GM12864 (cell line): ENCODE data around the gene HSPBP1.

Experiments
- DNase-seq: peaks from one replicate; pipeline ENCODE4 v3.0.0-alpha.2; 2011; ENCODE audit warnings: low read depth
- H3K4me3 ChIP-seq: 2 replicates; pipeline ENCODE4 v1.5.1; 2011; ENCODE audit warnings: mild to moderate bottlenecking, low read depth, low read length, control low read depth
- TF ChIP-seq, protein P1 (sequence below): IDR thresholded peaks from 2 replicates; pipeline ENCODE4 v1.5.1; 2011; ENCODE audit warnings: low read depth, mild to moderate bottlenecking, moderate library complexity, low read length, control low read depth, inconsistent platforms; ENCODE audit errors: missing control alignments

The HSPBP1 gene

DNA sequence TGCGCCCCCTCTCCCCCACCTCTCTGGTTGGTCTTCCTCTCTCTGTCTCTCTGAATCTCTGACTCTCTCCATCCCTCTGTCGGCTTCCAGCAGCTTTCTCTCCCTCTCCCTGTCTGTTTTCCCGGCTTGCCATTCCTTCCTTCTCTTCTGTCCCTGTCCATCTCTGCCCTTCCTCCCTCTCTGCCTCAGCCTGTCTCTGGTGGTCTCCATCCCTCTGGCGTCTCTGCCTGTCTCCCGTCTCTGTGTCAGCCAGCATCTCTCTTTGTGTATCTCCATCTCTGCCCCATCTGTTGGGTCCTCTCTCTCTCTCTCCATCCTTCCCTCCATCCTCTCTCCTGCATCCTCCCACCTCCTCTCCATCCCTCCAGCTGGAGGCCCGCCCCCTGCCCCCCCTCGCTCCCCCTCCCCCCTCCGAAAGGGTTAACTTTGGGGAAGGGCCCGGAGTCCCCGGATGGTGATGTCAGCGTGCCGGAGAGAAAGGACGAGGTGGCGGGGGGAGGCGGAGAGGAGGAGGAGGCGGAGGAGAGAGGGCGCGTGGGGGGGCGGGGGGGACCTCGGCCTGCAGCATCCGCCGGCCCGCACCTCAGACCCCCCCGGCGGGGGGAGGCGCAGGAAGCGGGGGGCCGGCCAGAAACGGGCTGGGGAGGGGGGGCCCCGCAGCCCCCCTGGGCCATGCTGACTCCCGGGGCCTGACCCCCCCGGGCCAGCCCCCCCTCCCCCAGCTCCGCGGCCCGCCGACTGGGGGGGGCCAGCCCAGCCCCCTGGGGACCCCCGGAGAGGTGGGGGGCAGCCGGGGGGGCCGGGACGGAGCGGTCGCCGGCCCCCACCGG is 3.9 kb upstream of the HSPBP1 start, which contains the start of gene BRSK1:
BRSK1 (plus strand) TSS at position 450 of the 830 bp plus-strand sequence. CDS start 446 bp downstream, outside the sequence.
- TF ChIP-seq, protein P1, sequence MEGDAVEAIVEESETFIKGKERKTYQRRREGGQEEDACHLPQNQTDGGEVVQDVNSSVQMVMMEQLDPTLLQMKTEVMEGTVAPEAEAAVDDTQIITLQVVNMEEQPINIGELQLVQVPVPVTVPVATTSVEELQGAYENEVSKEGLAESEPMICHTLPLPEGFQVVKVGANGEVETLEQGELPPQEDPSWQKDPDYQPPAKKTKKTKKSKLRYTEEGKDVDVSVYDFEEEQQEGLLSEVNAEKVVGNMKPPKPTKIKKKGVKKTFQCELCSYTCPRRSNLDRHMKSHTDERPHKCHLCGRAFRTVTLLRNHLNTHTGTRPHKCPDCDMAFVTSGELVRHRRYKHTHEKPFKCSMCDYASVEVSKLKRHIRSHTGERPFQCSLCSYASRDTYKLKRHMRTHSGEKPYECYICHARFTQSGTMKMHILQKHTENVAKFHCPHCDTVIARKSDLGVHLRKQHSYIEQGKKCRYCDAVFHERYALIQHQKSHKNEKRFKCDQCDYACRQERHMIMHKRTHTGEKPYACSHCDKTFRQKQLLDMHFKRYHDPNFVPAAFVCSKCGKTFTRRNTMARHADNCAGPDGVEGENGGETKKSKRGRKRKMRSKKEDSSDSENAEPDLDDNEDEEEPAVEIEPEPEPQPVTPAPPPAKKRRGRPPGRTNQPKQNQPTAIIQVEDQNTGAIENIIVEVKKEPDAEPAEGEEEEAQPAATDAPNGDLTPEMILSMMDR = no peak
- H3K4me3 ChIP-seq = no peak within 1 kb of the TSS
- no peak for DNase-seq

GRCh38 chr19:55279340-55279739 is 570 bp downstream of the HSPBP1 start:
- peak overlapping the region; percentile 73 for H3K4me3 ChIP-seq
- TF ChIP-seq, protein P1 = no peak
- DNase-seq = no peak

GRCh38 chr19:55278391-55279135 is 1.3 kb downstream of the HSPBP1 start:
- TF ChIP-seq, protein P1 = no peak
- H3K4me3 ChIP-seq = no peak overlapping the region
- DNase-seq = no peak

DNA sequence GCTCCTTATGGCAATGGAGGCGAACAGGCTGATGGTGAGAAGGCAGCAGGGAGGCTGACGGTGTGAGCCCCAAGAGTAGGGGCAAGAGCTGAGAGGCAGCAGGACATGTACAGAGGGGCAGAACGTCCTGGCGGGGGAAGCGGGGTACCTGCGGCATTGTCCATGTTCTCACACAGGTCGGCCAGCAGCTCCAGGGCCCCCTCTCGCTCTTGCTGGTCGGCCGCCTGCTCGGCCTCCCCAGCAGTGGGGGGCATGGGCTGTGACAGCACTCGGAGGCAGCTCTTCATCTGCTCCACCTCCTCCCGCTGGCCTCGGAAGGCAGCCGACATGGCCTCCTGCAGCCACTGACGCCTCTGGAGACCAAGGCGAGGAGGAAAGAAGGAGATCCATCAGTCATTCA is 2.4 kb downstream of the HSPBP1 start:
- no peak overlapping the region for H3K4me3 ChIP-seq
- no peak for DNase-seq
- TF ChIP-seq, protein P1 = no peak

DNA sequence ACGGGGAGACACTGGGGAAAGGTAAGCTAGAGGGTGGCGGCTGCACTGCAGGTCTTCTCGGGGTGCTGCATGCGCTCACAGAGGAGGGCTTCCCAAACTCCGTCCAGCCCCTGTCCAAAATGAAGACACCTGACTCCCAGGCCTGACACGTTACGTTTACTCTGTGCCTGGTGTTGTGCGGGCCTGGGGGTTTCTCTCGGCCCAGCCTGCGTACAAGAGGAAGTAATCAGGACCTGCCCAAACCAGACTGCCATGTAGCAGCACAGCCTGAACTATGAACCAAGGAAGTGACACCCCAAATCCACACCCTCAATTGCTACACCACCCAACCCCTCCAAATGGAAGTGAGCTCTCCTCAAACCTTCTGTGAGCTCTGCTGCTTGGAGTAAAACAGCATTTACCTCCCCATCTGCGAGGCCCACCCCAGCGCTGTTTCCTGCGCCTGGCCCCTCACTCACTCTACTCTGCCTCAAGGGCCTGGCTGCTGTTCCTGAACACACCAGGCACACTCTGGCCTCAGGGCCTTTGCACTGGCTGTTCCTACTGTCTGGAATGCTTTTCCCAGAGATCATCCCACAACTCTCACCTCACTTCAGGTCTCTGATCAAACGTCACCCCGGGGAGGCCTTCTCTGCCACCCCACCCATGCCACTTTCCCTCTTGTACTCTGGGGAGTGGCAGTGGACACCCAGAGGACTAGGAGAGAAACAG is 3.0 kb downstream of the HSPBP1 start:
- DNase-seq = no peak
- TF ChIP-seq, protein P1 = no peak
- peak overlapping the region; percentile 11; the same call in 1 of the 2 replicates for H3K4me3 ChIP-seq

GRCh38 chr19:55275851-55276719 is 3.8 kb downstream of the HSPBP1 start:
- TF ChIP-seq, protein P1 = no peak
- DNase-seq = peak; percentile 68
- H3K4me3 ChIP-seq = no peak overlapping the region
